ENCODE measurements around the gene MGLL.
A peak's percentile ranks its signal among the peaks of the same experiment; 100 is the strongest.

MGLL gene

DNA sequence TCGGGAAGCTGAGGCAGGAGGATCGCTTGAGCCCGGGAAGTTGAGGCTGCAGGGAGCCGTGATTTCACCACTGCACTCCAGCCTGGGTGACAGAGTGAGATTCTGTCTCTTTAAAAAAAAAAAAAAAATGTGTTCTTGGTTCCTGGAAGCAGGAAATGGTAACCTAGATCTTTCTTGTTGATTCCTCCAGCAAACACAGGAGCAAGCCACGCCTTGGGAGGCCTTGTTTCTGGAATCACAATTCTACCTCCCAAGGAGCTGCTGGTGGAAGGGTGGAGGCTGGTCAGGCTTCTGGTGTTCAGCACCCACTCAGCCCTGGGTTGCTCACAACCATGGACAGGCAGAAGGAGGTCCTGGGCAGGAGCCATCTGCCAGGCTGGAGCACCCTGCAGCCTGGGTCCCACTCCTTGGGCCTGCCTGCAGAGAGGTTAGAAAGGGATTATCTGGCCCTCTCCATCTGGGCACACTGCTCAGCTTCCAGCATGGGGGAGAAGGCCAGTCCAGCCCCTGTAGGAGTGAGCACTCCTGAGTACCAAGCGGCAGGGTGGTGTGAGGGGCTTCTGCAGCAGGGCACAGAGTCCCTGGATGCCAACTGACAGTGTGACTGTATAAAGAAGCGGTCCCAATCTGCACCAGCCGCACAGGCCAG, 84.0 kb downstream of the MGLL start:
- no peak for ATAC-seq

DNA sequence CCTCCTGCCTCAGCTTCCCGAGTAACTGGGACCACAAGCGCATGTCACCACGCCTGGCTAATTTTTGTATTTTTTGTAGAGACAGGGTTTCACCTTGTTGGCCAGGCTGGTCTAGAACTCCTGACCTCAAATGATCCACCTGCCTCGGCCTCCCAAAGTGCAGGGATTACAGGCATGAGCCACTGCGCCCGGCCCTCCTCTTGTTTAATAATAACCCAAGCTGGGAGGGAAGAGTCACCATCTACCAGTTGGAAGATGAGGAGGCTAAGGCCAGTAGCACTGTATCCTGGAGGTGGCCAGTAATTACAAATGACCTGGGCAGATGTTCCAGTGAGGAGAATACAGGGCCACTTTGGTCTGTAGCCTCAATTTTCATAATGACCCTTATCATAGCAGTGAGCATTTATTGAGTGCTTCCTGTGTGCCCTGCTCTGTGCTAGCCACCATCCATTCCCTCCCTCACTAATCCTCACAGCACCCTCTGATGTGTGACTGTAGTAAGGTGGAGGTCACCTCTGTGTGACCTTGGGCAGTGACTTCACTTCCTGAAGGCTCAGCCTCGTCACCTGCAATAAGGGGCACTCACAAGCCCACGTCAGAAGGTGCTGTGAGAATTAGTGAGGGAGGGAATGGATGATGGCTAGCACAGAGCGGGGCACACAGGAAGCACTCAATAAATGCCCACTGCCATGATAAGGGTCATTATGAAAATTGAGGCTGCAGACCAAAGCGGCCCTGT, 85.3 kb downstream of the MGLL start:
- ATAC-seq = no peak

DNA sequence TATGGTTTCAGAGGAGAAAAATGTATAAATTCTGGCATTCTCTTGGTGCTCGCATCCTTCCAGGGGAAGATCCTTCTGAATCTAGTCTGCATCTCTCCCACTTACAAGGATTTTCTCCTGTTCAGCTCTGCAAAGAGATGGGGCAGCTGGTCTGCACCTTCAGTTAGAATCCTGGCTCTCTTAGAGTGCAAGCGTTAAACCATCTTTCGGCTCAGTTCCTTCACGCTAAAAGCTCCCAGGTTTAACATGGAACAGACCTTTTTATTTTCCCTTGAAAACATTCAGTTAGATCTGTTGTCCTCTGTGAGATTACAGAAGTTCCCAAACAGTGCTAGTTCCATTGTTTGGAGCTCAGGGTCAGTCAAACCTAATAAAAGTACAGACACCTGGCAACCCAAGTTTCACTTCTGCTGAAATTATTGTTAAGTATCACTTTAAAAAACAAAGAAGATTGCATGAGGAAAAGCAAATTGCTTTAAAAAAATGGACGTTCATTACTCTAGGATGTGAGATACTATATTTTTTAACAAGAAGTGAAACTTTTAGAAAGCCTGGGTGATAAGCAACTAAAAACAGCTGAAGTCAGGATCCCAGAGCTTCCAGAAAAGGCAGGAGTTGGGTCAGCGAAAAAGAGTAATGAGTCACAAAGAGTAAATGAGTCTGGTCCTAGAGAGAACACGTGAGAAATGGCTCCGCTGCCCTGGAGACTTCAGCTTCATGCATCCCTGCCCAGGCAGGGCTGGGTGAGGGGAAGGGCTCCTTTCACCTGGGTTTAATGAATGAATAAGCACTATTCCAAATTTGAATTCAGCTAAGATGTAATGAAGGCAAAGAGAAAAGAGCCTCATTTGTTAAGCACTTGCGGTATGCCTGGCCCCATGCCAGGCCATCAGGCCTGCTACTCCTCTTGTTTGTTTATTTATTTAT, 86.3 kb downstream of the MGLL start:
- ATAC-seq = peak; percentile 9 to 38

DNA sequence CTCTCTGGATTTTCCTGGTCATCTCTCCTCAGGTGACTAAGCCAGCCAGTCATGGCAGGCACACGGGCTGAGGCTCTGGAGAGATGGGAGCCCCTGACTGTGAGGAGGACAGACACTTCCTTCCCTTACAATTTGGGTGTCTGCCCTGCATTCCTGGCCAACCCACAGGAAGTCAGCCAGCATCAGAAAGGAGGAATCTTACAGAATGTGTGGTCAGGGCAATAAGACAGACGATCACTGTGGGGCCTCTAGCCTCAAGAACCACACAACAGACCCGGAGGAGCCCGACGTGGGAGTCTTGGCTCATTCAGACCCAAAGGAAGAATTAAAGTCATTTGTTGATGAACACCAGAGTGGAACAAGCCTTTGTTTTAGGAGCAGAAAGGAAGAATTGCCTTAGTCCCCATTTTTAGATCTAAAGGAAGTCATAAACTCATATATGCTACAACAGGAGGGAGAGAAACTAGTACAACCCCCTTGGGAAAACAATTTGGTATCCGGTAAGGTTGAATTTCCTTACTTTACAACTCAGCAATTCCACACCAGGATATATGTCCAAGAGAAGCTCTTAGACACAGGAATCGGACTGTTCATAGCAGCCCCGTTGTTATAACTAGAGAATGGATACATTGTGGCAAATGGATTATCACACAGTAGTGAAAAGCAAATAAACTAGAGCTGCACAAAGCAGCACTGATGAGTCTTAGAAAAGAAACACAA, 87.4 kb downstream of the MGLL start:
- ATAC-seq = no peak

- ATAC-seq = no peak
Observed at GRCh38 chr3:127734181-127734720, 88.1 kb downstream of the MGLL start.

DNA sequence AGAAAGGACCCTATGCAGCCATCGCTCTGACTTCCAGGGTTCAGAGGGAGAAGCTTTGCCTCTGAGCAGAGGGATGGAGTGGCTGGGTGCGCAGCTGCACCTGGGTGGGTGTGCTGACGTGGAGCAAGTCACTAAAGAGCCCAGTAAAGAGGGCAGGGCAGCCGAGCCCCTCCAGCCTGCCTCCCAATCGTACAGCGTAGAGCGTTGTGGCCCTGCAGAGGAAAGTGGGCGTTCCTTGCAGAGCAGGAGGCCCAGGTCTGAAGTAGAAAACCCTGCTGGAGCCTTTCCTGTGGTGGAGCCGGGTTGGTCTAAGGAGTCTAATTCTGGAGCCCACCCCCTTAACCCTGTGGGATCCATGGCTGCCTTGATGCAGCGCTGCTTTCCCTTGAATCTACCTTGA, 88.5 kb downstream of the MGLL start:
- ATAC-seq = no peak

DNA sequence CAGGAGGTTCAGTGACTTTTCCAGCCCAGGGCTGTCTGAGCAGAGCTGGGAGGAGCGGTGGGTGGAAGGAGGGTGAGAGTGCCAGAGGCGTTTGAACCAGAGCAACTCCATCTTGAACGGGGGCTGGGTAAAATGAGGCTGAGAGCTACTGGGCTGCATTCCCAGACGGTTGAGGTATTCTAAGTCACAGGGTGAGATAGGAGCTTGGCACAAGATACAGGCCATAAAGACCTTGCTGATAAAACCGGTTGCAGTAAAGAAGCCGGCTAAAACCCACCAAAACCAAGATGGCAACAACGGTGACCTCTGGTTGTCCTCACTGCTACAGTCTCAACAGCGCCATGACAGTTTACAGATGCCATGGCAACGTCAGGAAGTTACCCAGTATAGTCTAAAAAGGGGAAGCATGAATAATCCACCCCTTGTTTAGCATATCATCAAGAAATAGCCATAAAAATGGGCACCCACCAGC, 89.4 kb downstream of the MGLL start:
- no peak for ATAC-seq

- no peak for ATAC-seq
Observed at GRCh38 chr3:127732303-127732702, 90.0 kb downstream of the MGLL start.

- ATAC-seq = no peak
Observed at GRCh38 chr3:127731546-127732289, 90.6 kb downstream of the MGLL start.

GRCh38 chr3:127730666-127731295, 91.5 kb downstream of the MGLL start:
- ATAC-seq = no peak

DNA sequence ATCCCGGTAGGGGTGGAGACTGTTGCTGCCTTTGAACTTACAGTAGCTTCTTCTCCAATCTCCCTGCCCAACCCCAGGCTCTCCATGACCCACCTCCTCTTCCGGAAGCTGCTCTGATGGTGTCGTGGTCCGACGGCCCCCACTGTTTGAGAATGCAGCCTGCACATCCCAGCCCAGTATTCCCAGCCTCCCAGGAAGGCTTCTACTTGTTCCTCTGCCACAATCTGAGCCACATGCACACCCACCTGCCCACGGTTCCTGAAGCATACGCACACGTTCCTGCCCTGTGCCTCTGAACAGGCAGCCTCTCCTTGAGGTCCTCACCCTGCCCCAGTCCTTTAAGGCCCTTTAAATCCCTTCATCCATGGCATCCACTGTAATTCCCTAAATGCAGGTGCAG, 92.1 kb downstream of the MGLL start:
- ATAC-seq = no peak

- ATAC-seq = no peak
Observed at GRCh38 chr3:127729556-127730056, 92.7 kb downstream of the MGLL start.

- ATAC-seq = no peak
Observed at GRCh38 chr3:127728417-127729015, 93.8 kb downstream of the MGLL start.

DNA sequence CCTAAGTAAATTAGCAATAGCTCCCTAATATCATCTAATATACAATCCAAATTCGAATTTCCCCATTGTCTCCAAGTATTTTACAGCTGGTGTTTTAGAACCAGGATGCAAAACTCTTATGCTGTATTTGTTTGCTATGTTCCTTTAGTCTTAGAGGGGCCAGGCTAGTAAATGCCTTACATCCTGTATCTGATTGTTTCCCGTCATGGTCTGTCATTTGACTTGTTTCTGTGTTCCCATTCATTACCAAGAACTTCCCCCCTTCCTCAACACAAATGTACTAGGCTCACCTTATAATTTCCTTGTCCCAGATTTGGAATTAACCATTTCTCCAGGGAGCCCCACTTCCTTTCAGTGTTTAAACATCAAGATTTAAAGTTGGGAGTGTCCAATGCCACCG, 95.4 kb downstream of the MGLL start:
- no peak for ATAC-seq

DNA sequence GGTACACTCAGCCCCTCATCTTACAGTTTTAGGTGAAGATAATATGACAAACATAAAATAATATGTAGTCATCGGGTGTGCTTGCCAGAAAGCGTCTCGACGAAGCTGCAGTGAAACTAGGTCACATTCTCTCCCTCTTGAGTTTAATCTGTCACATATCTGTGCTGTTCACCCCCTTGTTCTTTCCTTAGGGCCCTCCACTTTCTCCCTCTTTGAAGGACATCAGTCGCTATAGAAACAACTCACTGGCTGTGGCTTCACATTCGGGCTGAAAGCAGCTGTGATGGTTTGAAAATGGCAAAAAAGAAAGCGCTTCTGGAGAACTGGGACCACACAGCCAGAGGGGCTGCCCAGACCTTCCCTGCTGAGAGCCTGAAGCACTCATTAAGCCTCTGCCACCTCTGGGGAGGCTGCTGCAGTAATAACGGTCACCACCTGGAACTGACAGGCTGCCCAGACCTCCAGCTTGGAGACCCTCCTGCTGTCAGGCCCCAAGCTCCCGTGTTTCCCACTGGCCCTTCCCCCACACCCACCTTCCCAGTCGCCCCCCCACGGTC, 99.2 kb downstream of the MGLL start:
- no peak for ATAC-seq

GRCh38 chr3:127722091-127722784, 100.1 kb downstream of the MGLL start:
- ATAC-seq = no peak

DNA sequence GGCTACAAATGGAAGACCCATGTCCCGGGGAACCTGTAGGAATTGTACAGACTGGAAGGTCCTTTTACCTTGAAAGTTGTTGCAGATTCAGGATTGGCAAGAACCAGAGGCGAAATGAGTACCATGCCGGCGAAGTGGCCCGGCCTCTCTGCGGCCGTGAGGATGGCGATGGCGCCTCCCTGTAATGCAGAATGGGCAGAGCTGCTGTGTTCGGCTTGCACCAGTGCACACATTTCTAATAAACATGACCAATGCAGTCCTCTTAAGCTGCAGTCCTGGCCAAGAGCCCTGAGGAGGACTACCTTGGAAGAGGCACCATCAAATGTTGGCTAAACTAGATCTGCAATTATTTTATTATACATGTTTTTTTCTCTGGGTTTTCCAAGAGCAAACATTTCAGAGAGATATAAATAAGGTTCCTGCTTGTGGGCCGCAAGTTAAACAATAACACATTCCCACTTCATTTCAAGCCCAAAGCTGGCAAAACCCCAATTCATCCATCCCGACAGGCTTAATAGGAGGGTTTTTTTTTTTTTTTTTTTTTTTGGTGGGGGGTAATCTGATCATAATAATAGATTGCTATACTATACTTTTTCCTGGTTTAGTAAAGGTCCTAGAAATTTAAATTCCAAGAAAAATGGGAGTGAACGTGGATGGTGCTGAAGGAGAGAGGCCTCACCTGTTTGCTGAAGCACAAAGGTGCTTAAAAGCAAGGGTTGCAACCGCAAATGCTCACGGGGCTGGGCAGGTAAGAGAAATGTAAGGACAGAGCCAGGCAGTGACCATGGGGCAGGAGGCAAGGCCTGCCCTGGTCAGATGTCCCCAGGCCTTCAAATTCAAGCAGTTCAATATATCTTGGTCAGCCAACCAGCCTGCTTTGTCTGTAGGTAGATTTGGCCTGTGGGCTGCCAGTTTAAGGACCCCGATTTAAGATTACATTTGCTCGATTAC, 101.1 kb downstream of the MGLL start:
- ATAC-seq = no peak

DNA sequence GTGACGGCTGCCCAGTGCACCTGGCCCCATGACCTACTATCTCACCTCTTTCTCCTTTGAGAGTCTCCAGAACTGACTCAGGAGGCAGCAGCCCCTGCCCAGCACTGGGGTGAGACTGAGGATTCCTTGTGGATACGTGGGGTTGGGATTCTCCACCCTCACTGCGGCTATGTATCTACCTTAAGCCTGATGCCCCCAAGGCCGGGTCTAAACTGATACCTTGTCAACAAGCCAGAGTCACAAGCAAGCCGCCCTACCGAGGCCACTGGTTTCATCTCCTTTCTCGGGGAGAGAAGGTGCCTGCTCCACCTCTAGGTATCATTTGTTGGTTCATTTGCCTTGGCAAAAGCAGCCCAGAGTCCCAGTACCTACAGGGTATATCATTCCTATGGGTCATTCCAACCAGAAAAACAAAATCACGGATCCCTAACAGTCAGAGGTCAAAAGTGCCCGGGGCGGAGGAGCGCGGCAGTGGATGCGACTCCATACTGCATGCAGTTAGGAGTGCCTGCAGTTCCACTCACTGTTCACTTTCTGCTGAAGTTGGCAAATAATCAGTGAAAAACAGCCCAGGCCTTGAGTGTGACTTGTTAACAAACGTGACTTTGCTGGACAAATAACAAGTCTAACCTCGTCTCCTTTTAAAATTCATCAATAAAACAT, 102.0 kb downstream of the MGLL start:
- ATAC-seq = no peak
